GM12875 (cell line): ENCODE measurements around the gene FBXW12.

Experiments
- H3K4me3 ChIP-seq: one replicate; pipeline ENCODE4 v1.5.1; 2011; ENCODE audit warnings: low read depth, low read length, control low read depth
- CTCF ChIP-seq: IDR thresholded peaks from 2 replicates; pipeline ENCODE4 v1.5.1; 2011; ENCODE audit warnings: low read depth, mild to moderate bottlenecking, control low read depth, inconsistent platforms, low read length, moderate library complexity, borderline replicate concordance; ENCODE audit not compliant: insufficient read depth

FBXW12 gene

GRCh38 chr3:48436855-48437254 is 64.8 kb downstream of the FBXW12 start:
- no peak for TF ChIP-seq CTCF
- H3K4me3 ChIP-seq = no peak overlapping the region

GRCh38 chr3:48437812-48438211 is 65.8 kb downstream of the FBXW12 start:
- H3K4me3 ChIP-seq = no peak overlapping the region
- no peak for TF ChIP-seq CTCF

GRCh38 chr3:48439820-48440589 is 68.0 kb downstream of the FBXW12 start, which contains the start of the genes CCDC51 and TMA7:
Gene CCDC51 (minus strand): TSS chr3:48440119. CDS start chr3:48435128, 4,991 bp downstream.
Gene TMA7 (plus strand): TSS chr3:48440257. CDS start chr3:48440297, 40 bp downstream.
- 0 out of 2 replicates have a peak, but pooled peaks have one; percentile 3 for TF ChIP-seq CTCF
- H3K4me3 ChIP-seq = peak within 1 kb of the TSS; percentile 74

- peak overlapping the region; percentile 74 for H3K4me3 ChIP-seq
- no peak for TF ChIP-seq CTCF
Measured at GRCh38 chr3:48440590-48440958, 68.6 kb downstream of the FBXW12 start.

GRCh38 chr3:48441940-48442339 is 69.9 kb downstream of the FBXW12 start:
- no peak overlapping the region for H3K4me3 ChIP-seq
- TF ChIP-seq CTCF = no peak
